Sigmoid colon (tissue), 7 donors: ENCODE results near the gene GLRA3. TPM values are rescaled to one million over a fixed set of nuclear protein-coding genes. Genes with fewer than 3 reads are reported as not detected.
A peak's percentile ranks its signal among the peaks of the same experiment; 100 is the strongest.
"Not testable (repeated sequence)": the region's sequence is repeated elsewhere in the genome, so short reads cannot be mapped to it uniquely, and the experiment has no call there.

ENCODE experiments used
- DNase-seq: peaks from one replicate; pipeline ENCODE4 v3.0.0-alpha.2; 2019
- H3K27ac ChIP-seq, 4 donors: fragments of 200-600 bp; sonication (generic); one replicate each; pipeline ENCODE4 v1.5.1; 2016 to 2019; ENCODE audit warnings: mild to moderate bottlenecking in 1 of 4
- H3K27me3 ChIP-seq, 3 donors: fragments of 200-600 bp; sonication (generic); one replicate each; pipeline ENCODE4 v1.5.1; 2019; ENCODE audit warnings: mild to moderate bottlenecking in 1 of 3
- H3K36me3 ChIP-seq, 4 donors: fragments of 200-600 bp; sonication (generic); one replicate each; pipeline ENCODE4 v1.5.1; 2016 to 2019
- H3K4me1 ChIP-seq, 4 donors: fragments of 200-600 bp; sonication (generic); one replicate each; pipeline ENCODE4 v1.5.1; 2017 to 2019
- H3K4me3 ChIP-seq, 4 donors: fragments of 200-600 bp; sonication (generic); one replicate each; pipeline ENCODE4 v1.5.1; 2017 to 2019; ENCODE audit warnings: mild to moderate bottlenecking in 2 of 4, moderate library complexity in 1 of 4
- H3K9me3 ChIP-seq, 4 donors: fragments of 200-600 bp in 3 of 4; sonication (generic) in 3 of 4; one replicate each; pipeline versions ENCODE4 v1.5.1 to v1.6.1; 2013 to 2019
- EP300 ChIP-seq, 4 donors: sonication (generic); formaldehyde crosslinking; IDR thresholded peaks; one replicate each; pipeline ENCODE4 v1.6.1; 2017; ENCODE audit warnings: antibody characterized with exemption in 4 of 4
- POLR2A ChIP-seq, 2 donors: fragments of 450-650 bp; IDR thresholded peaks; one replicate each; pipeline ENCODE4 v1.6.1; 2016; ENCODE audit warnings: antibody characterized with exemption in 2 of 2, mild to moderate bottlenecking in 2 of 2, moderate library complexity in 2 of 2
- POLR2AphosphoS5 ChIP-seq, 4 donors: sonication (generic); formaldehyde crosslinking; IDR thresholded peaks; one replicate each; pipeline ENCODE4 v1.6.1; 2017; ENCODE audit warnings: antibody characterized with exemption in 4 of 4
- WGBS, 2 donors: extraction: QIAGEN DNeasy Blood & Tissue Kit; methylation state at CpG; one replicate each; pipeline ENCODE4 v1.1.7; 2013; 5-methylcytosine and 5-hydroxymethylcytosine counted together
- intact Hi-C: fragments of 100-400 bp; cut with DNase I; formaldehyde crosslinking; loops from one replicate; pipeline ENCODE4 v1.15.1; 2023
- polyA plus RNA-seq, 3 donors: library from polyadenylated mRNA; stranded (reverse); fragments of 200-250 nt; gene quantifications; one replicate each; pipeline ENCODE4 v1.2.3, GENCODE V29; 2013
- total RNA-seq, 4 donors: library from RNA; depleted of rRNA; stranded (reverse); fragments of >200 nt; gene quantifications; one replicate each; pipeline ENCODE4 v1.1.0, GENCODE V29; 2016
- TF ChIP-seq, protein P1 (sequence below), 4 experiments: fragments of 450-650 bp in 3 of 4; fragments of 200-600 bp in 1 of 4; IDR thresholded peaks; one replicate each; pipeline ENCODE4 v1.5.1; 2016 to 2019; ENCODE audit warnings: antibody characterized with exemption in 4 of 4, mild to moderate bottlenecking in 3 of 4, moderate library complexity in 2 of 4
- donor health status: healthy with polysubstance abuse.
- donor health status: Bipolar disorder and iron deficiency.
- donor health status: healthy.

Gene GLRA3
- total and polyA plus RNA-seq, 7 donors, result under 0.01 to 0.33 (median 0.04) TPM; not detected in 2

DNA sequence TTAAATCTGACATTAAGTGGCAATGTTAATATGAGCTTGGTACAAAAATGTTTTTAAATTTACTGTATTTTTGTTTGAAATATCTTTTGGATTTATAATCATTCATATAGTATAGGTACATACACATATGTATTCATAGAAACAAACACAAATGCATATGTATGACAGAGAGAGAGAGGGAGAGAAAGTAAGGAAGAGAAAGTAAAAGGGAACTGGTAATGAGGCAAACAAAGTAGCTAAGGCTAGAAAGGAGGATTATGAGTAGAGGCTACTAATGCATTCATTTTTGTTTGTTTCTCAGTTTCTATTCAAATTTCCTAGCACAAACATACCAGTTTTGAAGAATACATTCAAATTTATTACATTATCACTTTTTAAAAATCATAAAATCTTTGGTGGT is 132.4 kb downstream of the GLRA3 start:
- H3K4me3 ChIP-seq, result no peak overlapping the region
- H3K27me3 ChIP-seq, result no peaks in the 10 kb centered on the region
- no peaks in the 10 kb centered on the region for H3K36me3 ChIP-seq
- TF ChIP-seq, protein P1, sequence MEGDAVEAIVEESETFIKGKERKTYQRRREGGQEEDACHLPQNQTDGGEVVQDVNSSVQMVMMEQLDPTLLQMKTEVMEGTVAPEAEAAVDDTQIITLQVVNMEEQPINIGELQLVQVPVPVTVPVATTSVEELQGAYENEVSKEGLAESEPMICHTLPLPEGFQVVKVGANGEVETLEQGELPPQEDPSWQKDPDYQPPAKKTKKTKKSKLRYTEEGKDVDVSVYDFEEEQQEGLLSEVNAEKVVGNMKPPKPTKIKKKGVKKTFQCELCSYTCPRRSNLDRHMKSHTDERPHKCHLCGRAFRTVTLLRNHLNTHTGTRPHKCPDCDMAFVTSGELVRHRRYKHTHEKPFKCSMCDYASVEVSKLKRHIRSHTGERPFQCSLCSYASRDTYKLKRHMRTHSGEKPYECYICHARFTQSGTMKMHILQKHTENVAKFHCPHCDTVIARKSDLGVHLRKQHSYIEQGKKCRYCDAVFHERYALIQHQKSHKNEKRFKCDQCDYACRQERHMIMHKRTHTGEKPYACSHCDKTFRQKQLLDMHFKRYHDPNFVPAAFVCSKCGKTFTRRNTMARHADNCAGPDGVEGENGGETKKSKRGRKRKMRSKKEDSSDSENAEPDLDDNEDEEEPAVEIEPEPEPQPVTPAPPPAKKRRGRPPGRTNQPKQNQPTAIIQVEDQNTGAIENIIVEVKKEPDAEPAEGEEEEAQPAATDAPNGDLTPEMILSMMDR (IDR thresholded peaks at IDR 0.05), result no peak
- no peak for TF ChIP-seq POLR2AphosphoS5 (IDR thresholded peaks at IDR 0.05)
- no peak for TF ChIP-seq EP300 (IDR thresholded peaks at IDR 0.05)
- TF ChIP-seq POLR2A (IDR thresholded peaks at IDR 0.05), result no peak
- H3K9me3 ChIP-seq, result no peaks in the 10 kb centered on the region
- no peaks in the 10 kb centered on the region for H3K4me1 ChIP-seq
- intact Hi-C loops, result no loop called here
- H3K27ac ChIP-seq, result peak overlapping the region in 1 of 4 donors; percentile 17
- DNase-seq, result no peak

DNA sequence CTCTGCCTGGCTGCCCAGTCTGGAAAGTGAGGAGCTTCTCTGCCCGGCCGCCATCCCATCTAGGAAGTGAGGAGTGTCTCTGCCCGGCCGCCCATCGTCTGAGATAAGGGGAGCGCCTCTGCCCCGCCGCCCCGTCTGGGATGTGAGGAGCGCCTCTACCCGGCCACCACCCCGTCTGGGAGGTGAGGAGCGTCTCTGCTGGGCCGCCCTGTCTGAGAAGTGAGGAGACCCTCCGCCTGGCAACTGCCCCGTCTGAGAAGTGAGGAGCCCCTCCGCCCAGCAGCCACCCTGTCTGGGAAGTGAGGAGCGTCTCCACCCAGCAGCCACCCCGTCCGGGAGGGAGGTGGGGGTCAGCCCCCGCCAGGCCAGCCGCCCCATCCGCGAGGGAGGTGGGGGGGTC is 137.2 kb downstream of the GLRA3 start:
- H3K36me3 ChIP-seq, H3K9me3 ChIP-seq, H3K4me3 ChIP-seq, DNase-seq, H3K27ac ChIP-seq, intact Hi-C loops, H3K27me3 ChIP-seq, H3K4me1 ChIP-seq: not testable (repeated sequence)
- WGBS, 2 donors, result 91 to 95% methylated on average over 24 of the region's 24 CpGs

DNA sequence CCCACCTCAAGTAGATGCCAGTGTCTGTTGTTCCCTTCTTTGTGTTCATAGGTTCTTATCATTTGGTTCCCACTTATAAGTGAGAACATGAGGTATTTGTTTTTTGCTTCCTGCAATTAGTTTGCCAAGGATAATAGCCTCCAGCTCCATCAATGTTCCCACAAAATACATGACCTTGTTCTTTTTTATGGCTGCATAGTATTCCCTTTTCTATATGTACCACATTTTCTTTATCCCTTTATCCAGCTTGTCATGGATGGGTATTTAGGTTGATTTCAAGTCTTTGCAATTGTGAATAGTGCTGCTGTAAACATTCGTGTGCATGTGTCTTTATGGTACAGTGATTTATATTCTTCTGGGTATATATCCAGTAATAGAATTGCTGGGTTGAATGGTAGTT is 138.4 kb downstream of the GLRA3 start:
- Histone ChIP-seq H3K4me1 (no peaks in the 10 kb centered on the region), H3K27me3 (no peaks in the 10 kb centered on the region), H3K27ac (no peak overlapping the region), H3K36me3 (no peaks in the 10 kb centered on the region), H3K4me3 (no peak overlapping the region), H3K9me3 (peaks cover 0 to 6% (median 0%) of the 10 kb centered on the region in 4 donors)
- TF ChIP-seq EP300 (IDR thresholded peaks at IDR 0.05), result no peak
- no peak for TF ChIP-seq POLR2A (IDR thresholded peaks at IDR 0.05)
- TF ChIP-seq POLR2AphosphoS5 (IDR thresholded peaks at IDR 0.05), result no peak
- TF ChIP-seq, protein P1 (IDR thresholded peaks at IDR 0.05), result no peak
- intact Hi-C loops, result no loop called here
- DNase-seq, result no peak
- 83 to 92% methylated on average over 1 of the region's 1 CpG for WGBS, 2 donors

DNA sequence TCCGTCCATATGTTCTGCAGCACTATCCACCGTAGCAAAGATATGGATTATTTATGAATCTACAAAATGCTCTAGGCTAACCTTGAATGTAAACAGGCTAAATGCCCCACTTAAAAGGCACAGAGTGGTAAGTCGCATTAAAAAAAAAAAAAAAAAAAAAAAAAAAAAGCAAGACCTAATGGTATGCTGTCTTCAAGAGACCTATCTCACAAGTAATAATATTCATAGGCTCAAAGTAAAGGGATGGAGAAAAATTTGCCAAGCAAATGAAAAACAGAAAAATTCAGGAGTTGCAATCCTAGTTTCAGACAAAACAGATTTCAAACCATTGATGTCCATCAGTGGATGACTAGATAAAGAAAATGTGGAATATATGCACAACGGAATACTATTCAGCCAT is 139.4 kb downstream of the GLRA3 start:
- Histone ChIP-seq H3K9me3 (peaks cover 0 to 6% (median 0%) of the 10 kb centered on the region in 4 donors), H3K4me3 (no peak overlapping the region), H3K27me3 (no peaks in the 10 kb centered on the region), H3K27ac (no peak overlapping the region), H3K36me3 (no peaks in the 10 kb centered on the region), H3K4me1 (no peaks in the 10 kb centered on the region)
- no peak for TF ChIP-seq EP300 (IDR thresholded peaks at IDR 0.05)
- no peak for TF ChIP-seq POLR2AphosphoS5 (IDR thresholded peaks at IDR 0.05)
- TF ChIP-seq POLR2A (IDR thresholded peaks at IDR 0.05), result no peak
- TF ChIP-seq, protein P1 (IDR thresholded peaks at IDR 0.05), result no peak
- intact Hi-C loops, result no loop called here
- DNase-seq, result no peak
- WGBS, 2 donors, result 73% methylated on average over 4 of the region's 4 CpGs

DNA sequence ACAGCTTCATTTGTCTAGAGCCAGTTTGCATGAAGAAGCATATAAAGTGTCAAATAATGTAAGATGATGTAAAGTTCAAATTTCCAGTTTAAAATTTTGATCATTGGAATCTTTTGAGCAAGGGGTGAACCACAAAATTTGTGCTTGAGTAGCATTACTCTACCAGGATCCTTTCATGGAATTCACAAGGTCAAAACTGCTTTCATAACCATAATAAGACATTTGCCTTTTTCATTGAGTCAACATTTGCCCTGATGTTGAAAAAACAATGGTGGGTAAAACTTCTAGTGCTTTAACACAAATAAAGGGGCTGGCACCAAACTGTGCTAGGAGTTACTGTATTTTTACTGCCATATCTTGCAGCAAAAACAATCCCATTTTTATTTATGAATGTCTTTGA is 142.2 kb downstream of the GLRA3 start:
- intact Hi-C loops, result no loop called here
- H3K27ac ChIP-seq, result no peak overlapping the region
- no peaks in the 10 kb centered on the region for H3K4me1 ChIP-seq
- TF ChIP-seq EP300 (IDR thresholded peaks at IDR 0.05) (no peak), POLR2A (IDR thresholded peaks at IDR 0.05) (no peak), POLR2AphosphoS5 (IDR thresholded peaks at IDR 0.05) (no peak)
- H3K27me3 ChIP-seq, result no peaks in the 10 kb centered on the region
- no peaks in the 10 kb centered on the region for H3K36me3 ChIP-seq
- no peak overlapping the region for H3K4me3 ChIP-seq
- no peak for DNase-seq
- H3K9me3 ChIP-seq, result peaks cover 0 to 8% (median 0%) of the 10 kb centered on the region in 4 donors

DNA sequence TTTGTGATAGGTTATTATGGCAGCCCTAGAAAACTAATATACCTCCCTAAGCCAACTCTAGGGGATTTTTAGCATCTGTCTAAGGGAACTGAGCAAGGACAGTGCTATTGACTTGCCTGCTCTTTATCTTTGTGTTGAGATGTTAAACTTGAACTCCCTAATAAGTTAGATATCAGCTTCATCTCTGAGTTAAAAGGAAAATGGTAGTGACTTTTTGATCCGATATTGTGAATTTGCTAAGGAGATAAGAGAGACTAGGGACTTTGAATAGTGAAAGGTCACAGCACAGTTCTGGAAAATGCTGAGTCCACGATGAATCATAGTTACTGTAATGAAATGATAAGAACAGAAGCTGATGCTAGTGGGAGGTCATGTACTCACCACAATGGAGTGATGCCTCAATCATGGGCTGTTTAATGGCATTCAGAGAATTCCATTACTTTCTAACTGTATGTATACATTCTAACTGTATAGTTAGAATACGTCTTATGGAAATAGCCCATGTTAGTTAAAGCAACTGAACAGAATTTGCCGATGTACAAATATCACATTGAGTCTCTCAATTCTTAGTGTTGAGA is 147.2 kb downstream of the GLRA3 start:
- intact Hi-C loops, result no loop called here
- peaks cover 0 to 2% (median 0%) of the 10 kb centered on the region in 4 donors for H3K9me3 ChIP-seq
- no peaks in the 10 kb centered on the region for H3K27me3 ChIP-seq
- no peak for DNase-seq
- H3K4me3 ChIP-seq, result no peak overlapping the region
- TF ChIP-seq EP300 (IDR thresholded peaks at IDR 0.05) (no peak), POLR2A (IDR thresholded peaks at IDR 0.05) (no peak), POLR2AphosphoS5 (IDR thresholded peaks at IDR 0.05) (no peak)
- TF ChIP-seq, protein P1 (IDR thresholded peaks at IDR 0.05), result no peak
- H3K27ac ChIP-seq, result no peak overlapping the region
- H3K4me1 ChIP-seq, result no peaks in the 10 kb centered on the region
- no peaks in the 10 kb centered on the region for H3K36me3 ChIP-seq
- 72 to 84% methylated on average over 4 of the region's 4 CpGs for WGBS, 2 donors
